Natural killer cell treated with Interleukin-12 subunit alpha and Interleukin-12 subunit beta and Interleukin-15 and Interleukin-18, amount 100 ng/mL, for 72 hours (primary cell): Measurements from ENCODE around the gene CRTAC1. TPM values are rescaled to one million over a fixed set of nuclear protein-coding genes. Genes with fewer than 3 reads are reported as not detected.

Experiments used
- ATAC-seq, 2 donors: fragments of 150-1000 bp; cut with Tn5 transposase in 1 of 2; sonication (Bioruptor Pico), chemical (Tn5 transposase) in 1 of 2; 2 replicates each; pipeline ENCODE4 v1.10.0; 2021
- DNase-seq: peaks from one replicate; pipeline ENCODE4 v3.0.0; 2022; ENCODE audit warnings: low spot score
- H3K27ac Mint-ChIP-seq, 2 donors: 1 replicate in 1 of 2; 2 replicates in 1 of 2; pipeline ENCODE4 v1.8.0; 2022; ENCODE audit warnings: mixed read lengths in 2 of 2, mild to moderate bottlenecking in 1 of 2, moderate library complexity in 1 of 2
- H3K27me3 Mint-ChIP-seq, 2 donors: 1 replicate in 1 of 2; 2 replicates in 1 of 2; pipeline ENCODE4 v1.8.0; 2022; ENCODE audit warnings: mixed read lengths in 2 of 2
- H3K36me3 Mint-ChIP-seq: one replicate; pipeline ENCODE4 v1.8.0; 2022; ENCODE audit warnings: mixed read lengths
- H3K4me1 Mint-ChIP-seq, 2 donors: 1 replicate in 1 of 2; 2 replicates in 1 of 2; pipeline ENCODE4 v1.8.0; 2022; ENCODE audit warnings: low read depth in 2 of 2, mixed read lengths in 2 of 2, mild to moderate bottlenecking in 1 of 2
- H3K4me3 Mint-ChIP-seq: one replicate; pipeline ENCODE4 v1.8.0; 2022; ENCODE audit warnings: mixed read lengths
- H3K9me3 Mint-ChIP-seq: 2 replicates; pipeline ENCODE4 v1.8.0; 2022; ENCODE audit warnings: mixed read lengths
- total RNA-seq, 2 donors: library from RNA; stranded (reverse); gene quantifications; one replicate each; pipeline ENCODE4 v1.2.3, GENCODE V29; 2022

CRTAC1 gene
- total RNA-seq, 2 donors from 2014 or later: not detected

- Mint-ChIP-seq H3K9me3 (no peaks in the 10 kb centered on the region), H3K27me3 (peaks cover 51 to 53% of the 10 kb centered on the region in 2 donors)
- ATAC-seq: no peak
These were observed 55.6 kb downstream of the CRTAC1 start for GRCh38 chr10:97974526-97975525.

GRCh38 chr10:97974100-97974499 is 56.3 kb downstream of the CRTAC1 start:
- ATAC-seq (no peak), DNase-seq (no peak)
- no peak overlapping the region for H3K27ac Mint-ChIP-seq
- H3K36me3 Mint-ChIP-seq: no peaks in the 10 kb centered on the region
- no peaks in the 10 kb centered on the region for H3K4me1 Mint-ChIP-seq
- H3K9me3 Mint-ChIP-seq: no peaks in the 10 kb centered on the region
- H3K4me3 Mint-ChIP-seq: no peak overlapping the region
- peaks cover 58 to 59% of the 10 kb centered on the region in 2 donors for H3K27me3 Mint-ChIP-seq

More at GRCh38 chr10:97974526-97975525, 55.6 kb downstream of the CRTAC1 start:
- H3K36me3 Mint-ChIP-seq: no peaks in the 10 kb centered on the region
- no peaks in the 10 kb centered on the region for H3K4me1 Mint-ChIP-seq
- H3K27ac Mint-ChIP-seq: no peak overlapping the region
- no peak for DNase-seq
- H3K4me3 Mint-ChIP-seq: no peak overlapping the region

- DNase-seq (no peak), ATAC-seq (no peak)
- Mint-ChIP-seq H3K27me3 (peaks cover 51 to 66% of the 10 kb centered on the region in 2 donors), H3K4me1 (no peaks in the 10 kb centered on the region), H3K27ac (no peak overlapping the region), H3K9me3 (no peaks in the 10 kb centered on the region), H3K4me3 (no peak overlapping the region), H3K36me3 (no peaks in the 10 kb centered on the region)
These were observed 60.8 kb downstream of the CRTAC1 start for GRCh38 chr10:97969538-97970079.

GRCh38 chr10:97964748-97965147 is 65.7 kb downstream of the CRTAC1 start:
- Mint-ChIP-seq H3K4me1 (no peaks in the 10 kb centered on the region), H3K27me3 (peaks cover 39 to 69% of the 10 kb centered on the region in 2 donors), H3K36me3 (no peaks in the 10 kb centered on the region), H3K4me3 (no peak overlapping the region), H3K9me3 (no peaks in the 10 kb centered on the region), H3K27ac (no peak overlapping the region)
- ATAC-seq (no peak), DNase-seq (no peak)

GRCh38 chr10:97961945-97962344 is 68.5 kb downstream of the CRTAC1 start:
- Mint-ChIP-seq H3K9me3 (no peaks in the 10 kb centered on the region), H3K27ac (no peak overlapping the region), H3K4me3 (no peak overlapping the region), H3K36me3 (no peaks in the 10 kb centered on the region), H3K27me3 (peaks cover 32 to 48% of the 10 kb centered on the region in 2 donors), H3K4me1 (no peaks in the 10 kb centered on the region)
- ATAC-seq (no peak), DNase-seq (no peak)

- H3K27me3 Mint-ChIP-seq: peaks cover 29 to 46% of the 10 kb centered on the region in 2 donors
- ATAC-seq (no peak), DNase-seq (no peak)
- H3K9me3 Mint-ChIP-seq: no peaks in the 10 kb centered on the region
- no peak overlapping the region for H3K4me3 Mint-ChIP-seq
- H3K36me3 Mint-ChIP-seq: no peaks in the 10 kb centered on the region
- no peak overlapping the region for H3K27ac Mint-ChIP-seq
- H3K4me1 Mint-ChIP-seq: no peaks in the 10 kb centered on the region
These were observed 70.0 kb downstream of the CRTAC1 start for GRCh38 chr10:97960269-97961056.

GRCh38 chr10:97949462-97949861 is 81.0 kb downstream of the CRTAC1 start:
- DNase-seq (no peak), ATAC-seq (peak in 1 of 2 donors; percentile 54)
- Mint-ChIP-seq H3K9me3 (peaks cover 6% of the 10 kb centered on the region), H3K27ac (no peak overlapping the region), H3K4me1 (no peaks in the 10 kb centered on the region), H3K27me3 (peaks cover 33 to 45% of the 10 kb centered on the region in 2 donors), H3K36me3 (peaks cover 8% of the 10 kb centered on the region), H3K4me3 (no peak overlapping the region)

DNA sequence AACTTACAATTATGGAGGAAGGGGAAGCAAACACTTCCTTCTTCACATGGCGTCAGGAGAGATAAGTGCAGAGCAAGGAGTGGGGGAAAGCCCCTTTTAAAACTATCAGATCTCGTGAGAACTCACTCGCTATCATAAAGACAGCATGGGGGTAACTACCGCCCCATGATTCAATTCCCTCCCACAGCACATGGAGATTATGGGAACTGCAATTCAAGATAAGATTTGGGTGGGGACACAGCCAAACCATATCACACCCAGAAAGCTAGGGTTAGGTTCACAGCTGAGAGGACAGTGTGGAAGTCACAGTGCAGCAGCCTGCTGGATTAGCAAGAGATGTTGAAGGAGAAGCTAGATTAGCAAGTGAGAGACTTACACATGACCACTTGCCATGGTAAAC is 81.6 kb downstream of the CRTAC1 start:
- ATAC-seq (peak in 1 of 2 donors; percentile 21), DNase-seq (no peak)
- Mint-ChIP-seq H3K36me3 (peaks cover 8% of the 10 kb centered on the region), H3K4me3 (no peak overlapping the region), H3K27ac (no peak overlapping the region), H3K27me3 (peaks cover 33 to 45% of the 10 kb centered on the region in 2 donors), H3K4me1 (no peaks in the 10 kb centered on the region), H3K9me3 (peaks cover 6% of the 10 kb centered on the region)

DNA sequence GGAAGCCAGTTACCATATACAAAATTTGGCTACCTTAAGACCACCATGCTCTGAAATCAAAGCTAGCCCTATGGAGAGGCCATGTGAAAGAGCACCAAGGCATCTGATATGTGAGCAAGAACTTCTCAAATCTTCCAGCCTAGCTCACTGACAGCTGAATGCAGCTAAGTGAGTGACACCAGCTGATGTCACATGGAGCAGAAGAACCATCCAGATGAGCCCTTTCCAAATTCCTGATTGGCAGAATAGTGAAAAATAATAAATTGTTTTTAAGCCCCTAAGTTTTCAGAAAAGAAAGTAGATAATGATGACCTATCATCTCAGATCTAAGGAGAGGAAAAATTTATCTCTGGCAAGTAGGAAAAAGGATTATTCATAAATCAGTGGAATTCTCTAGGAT is 85.6 kb downstream of the CRTAC1 start:
- no peak for DNase-seq
- peaks cover 6% of the 10 kb centered on the region for H3K9me3 Mint-ChIP-seq
- ATAC-seq: no peak
- H3K27me3 Mint-ChIP-seq: peaks cover 31 to 53% of the 10 kb centered on the region in 2 donors
- H3K27ac Mint-ChIP-seq: no peak overlapping the region
- H3K4me1 Mint-ChIP-seq: peaks cover 10 to 12% of the 10 kb centered on the region in 2 donors
- no peak overlapping the region for H3K4me3 Mint-ChIP-seq
- peaks cover 8% of the 10 kb centered on the region for H3K36me3 Mint-ChIP-seq

GRCh38 chr10:97943294-97943693 is 87.1 kb downstream of the CRTAC1 start:
- Mint-ChIP-seq H3K27me3 (peaks cover 25 to 42% of the 10 kb centered on the region in 2 donors), H3K4me3 (no peak overlapping the region), H3K4me1 (peaks cover 10 to 12% of the 10 kb centered on the region in 2 donors), H3K27ac (no peak overlapping the region), H3K36me3 (peaks cover 4% of the 10 kb centered on the region), H3K9me3 (peaks cover 2% of the 10 kb centered on the region)
- DNase-seq: no peak
- no peak for ATAC-seq

GRCh38 chr10:97940534-97940933 is 89.9 kb downstream of the CRTAC1 start:
- Mint-ChIP-seq H3K36me3 (no peaks in the 10 kb centered on the region), H3K4me3 (no peak overlapping the region)

DNA sequence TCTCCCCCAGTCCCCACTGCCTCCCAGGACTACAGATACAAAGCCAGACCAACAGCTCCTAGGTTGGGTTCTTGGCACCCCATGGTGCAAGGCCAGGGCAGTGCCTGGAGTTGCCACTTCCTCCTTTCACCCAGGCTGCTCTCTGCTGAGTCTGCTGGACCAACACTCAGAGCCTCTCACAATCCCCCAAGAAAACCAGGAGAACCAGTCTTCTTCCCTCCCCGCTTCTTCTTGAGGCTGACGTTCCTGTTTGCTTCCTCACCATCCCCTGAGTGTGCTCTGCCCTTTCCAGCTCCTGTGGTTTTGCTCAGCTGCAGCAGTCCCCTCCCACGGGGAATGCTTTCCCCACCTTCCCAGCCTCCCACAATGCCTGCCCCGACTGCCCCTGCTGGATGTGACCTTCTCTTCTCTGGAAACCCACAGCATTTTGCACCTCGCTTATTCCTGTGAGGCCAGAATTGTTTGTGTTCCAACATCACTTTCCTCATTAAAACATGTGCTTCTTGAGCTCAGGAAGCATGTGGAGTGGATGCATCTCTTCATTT is 90.9 kb downstream of the CRTAC1 start:
- Mint-ChIP-seq H3K36me3 (no peaks in the 10 kb centered on the region), H3K27ac (no peak overlapping the region), H3K9me3 (no peaks in the 10 kb centered on the region), H3K4me3 (no peak overlapping the region), H3K4me1 (peaks cover 10 to 12% of the 10 kb centered on the region in 2 donors), H3K27me3 (peaks cover 22 to 23% of the 10 kb centered on the region in 2 donors)
- DNase-seq (no peak), ATAC-seq (no peak)

More at GRCh38 chr10:97940534-97940933, 89.9 kb downstream of the CRTAC1 start:
- Mint-ChIP-seq H3K9me3 (no peaks in the 10 kb centered on the region), H3K27me3 (peaks cover 21 to 28% of the 10 kb centered on the region in 2 donors), H3K27ac (no peak overlapping the region), H3K4me1 (peaks cover 10 to 12% of the 10 kb centered on the region in 2 donors)
- ATAC-seq (peak; percentile 52 to 57), DNase-seq (no peak)

- H3K9me3 Mint-ChIP-seq: no peaks in the 10 kb centered on the region
- H3K27ac Mint-ChIP-seq: no peak overlapping the region
- H3K36me3 Mint-ChIP-seq: no peaks in the 10 kb centered on the region
- H3K4me3 Mint-ChIP-seq: no peak overlapping the region
- H3K27me3 Mint-ChIP-seq: peaks cover 23 to 25% of the 10 kb centered on the region in 2 donors
- no peak for ATAC-seq
- peaks cover 10 to 12% of the 10 kb centered on the region in 2 donors for H3K4me1 Mint-ChIP-seq
- DNase-seq: no peak
These were observed 92.5 kb downstream of the CRTAC1 start for GRCh38 chr10:97937928-97938327.
